GM21447 (cell line): ENCODE results near the gene PAX2.

Experiments used
- ATAC-seq: cut with Tn5 transposase; IDR thresholded peaks from one replicate; pipeline ENCODE4 v1.9.1; 2021; ENCODE audit not compliant: unreplicated experiment

Gene PAX2

GRCh38 chr10:100738055-100738827 is 7.1 kb upstream of the PAX2 start:
- no peak for ATAC-seq

- ATAC-seq: no peak
These were observed 5.6 kb upstream of the PAX2 start for GRCh38 chr10:100739517-100740368.

GRCh38 chr10:100740476-100741377 is 4.7 kb upstream of the PAX2 start:
- ATAC-seq: no peak

GRCh38 chr10:100741378-100742075 is 3.9 kb upstream of the PAX2 start:
- no peak for ATAC-seq

- ATAC-seq: no peak
These were observed 3.2 kb upstream of the PAX2 start for GRCh38 chr10:100742076-100742771.

DNA sequence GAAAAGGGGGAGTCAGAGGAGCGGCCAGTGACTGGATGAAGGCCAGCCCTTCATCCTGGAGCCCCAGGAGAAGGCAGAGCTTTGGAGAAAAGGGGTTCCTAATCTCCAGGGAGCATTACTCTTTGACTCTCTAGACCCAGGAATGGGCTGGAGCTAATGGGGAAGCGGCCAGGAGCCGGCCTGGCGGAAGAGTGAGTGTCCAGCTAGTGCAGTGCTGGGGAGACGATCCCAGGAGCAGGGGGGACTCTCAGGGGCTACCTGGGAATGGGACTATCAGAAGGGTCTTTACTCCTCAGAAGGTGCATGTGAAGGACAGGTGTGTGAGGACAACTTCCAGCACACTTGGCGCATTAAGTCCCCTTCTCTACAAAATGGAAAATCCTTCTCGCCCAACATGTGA is 2.4 kb upstream of the PAX2 start:
- ATAC-seq: no peak

DNA sequence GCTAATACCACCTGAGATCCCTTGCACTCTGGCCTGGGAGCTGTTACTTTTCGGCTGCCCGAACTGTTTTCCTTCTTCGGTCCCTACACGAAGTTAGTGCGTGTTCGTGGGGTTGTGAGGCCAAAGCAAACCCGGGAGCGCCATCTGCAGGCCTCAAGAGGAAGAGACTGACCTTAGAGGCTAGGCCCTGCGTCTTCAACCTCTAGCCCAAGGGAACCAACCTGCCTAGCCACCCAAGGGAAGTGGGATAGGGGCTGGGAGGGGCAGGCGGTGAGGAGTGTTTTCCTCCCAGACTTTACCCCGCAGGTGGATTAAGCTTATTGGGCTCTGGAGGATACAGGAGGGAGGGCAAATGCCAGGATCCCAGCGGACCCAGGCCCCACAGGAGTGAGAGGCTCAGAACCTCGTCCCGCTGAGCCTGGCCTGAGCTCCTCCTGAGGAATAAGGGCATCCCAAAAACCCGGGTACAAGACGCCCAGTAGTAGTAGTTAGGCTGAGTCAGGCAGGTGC is 1.7 kb upstream of the PAX2 start:
- ATAC-seq: no peak

DNA sequence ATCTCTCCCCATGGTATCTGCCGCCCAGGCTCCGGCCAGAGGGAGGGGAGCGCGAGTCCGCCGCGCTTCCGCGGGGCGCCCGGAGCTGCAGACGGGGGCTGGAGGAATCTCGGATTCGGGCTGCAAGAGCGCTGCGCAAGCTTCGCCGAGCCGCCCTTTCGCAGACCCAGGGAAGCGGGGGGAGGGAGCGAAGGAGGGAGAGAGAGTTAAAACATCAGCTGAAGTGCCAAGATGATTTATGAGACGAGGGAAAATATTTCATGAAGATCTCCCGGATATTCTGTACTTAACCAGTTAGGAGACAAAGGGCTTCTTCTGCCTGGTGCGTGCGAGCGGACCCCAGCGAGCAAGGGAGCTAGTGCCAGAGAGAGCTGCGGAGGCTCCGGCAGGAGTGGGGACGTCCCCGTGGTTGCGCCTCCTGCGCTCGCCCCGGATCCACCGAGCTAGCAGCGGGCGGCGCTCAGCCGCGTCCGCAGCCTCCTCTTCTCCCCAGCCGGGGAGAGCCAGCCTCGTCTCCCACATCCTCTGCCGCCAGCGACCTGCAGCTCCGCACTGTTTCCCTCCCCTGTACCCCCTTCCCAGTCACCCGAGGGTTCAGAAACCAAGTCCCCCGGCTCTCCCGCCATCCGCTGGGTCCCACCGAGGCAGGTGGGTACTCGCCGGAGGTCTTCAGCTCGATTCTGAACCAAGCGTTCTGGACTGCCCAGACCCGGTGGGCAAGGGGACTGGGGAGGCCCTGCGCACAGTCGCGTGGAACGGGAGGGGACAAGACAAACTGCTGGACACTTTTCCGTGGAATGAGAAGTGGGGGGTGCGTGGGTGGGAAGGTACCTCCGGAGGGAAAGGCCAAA is 1.0 kb upstream of the PAX2 start:
- no peak for ATAC-seq

- ATAC-seq: no peak
These were observed 751 bp downstream of the PAX2 start for GRCh38 chr10:100745882-100746783.

DNA sequence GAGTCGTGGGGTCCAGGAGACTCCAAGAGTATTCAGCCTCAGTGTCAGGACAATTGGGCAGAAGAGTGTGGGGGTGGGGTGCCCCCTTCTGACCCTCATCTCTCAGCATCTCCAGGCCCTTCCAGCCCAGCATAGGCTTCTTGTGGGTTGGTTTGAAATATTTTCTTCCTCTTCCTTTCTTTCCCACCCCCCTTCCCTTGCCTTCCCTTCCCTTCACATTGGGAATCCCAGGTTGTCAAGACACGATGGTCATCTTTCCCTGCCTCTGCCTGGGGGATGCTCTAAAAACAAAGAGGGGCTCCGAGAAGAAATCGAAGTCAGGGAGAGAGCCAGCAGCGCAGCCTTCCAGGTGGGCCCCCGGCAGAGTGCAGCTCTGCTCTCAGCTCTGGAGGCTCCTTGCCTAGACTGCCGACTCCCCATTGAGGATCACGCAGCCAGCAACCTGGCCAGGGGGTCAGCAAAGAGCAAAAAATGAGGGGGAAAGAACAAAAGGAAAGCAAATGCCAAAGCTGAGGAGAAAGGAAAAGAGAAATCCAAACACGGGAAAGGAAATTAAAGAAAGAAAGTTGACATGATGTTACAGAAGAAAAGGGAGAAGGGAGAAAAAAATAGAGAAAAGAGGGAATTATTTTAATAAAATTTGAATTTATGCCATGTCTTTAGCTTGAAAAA is 1.5 kb downstream of the PAX2 start:
- no peak for ATAC-seq

- no peak for ATAC-seq
These were observed 2.3 kb downstream of the PAX2 start for GRCh38 chr10:100747456-100748230.

DNA sequence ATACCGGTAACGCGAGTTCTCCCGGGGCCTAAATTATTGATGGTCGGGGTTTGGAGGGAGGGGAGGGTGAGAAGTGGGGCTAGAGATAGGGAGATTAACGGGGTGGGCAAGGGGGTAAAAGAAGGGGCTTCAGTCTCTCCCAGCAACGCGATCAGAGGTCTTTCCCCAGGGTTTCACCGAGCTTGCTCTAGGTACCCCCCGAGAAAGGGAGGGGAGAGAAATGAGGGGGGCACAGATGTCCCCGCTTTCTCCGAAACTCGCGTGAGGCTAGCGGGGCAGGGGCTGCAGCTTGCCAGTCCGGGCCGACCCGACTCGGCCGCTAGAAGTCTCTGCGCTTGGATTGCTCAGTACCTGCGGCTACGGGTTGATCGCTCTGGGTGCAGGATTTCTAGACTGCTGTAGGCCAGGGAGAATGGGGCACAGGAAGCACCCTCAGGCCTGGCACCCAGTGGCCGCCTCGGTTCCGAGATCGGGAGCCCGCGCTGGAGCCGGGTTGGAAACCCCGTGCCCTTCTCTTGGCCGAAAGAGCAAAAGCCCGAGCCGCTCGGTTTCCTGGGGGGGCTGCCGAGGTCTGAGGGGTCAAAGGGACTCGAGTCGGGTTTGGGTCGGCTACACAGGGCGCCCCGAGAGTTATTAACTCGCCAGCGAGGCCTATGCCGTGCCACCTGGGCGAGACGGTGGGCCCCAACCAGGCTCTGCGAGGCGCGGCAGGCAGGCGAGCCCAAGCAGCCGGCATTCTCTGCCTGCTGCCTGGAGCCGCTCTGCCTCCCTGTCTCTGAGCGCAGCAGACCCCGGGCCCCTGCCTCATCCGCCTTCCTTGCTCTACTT is 3.1 kb downstream of the PAX2 start:
- ATAC-seq: no peak

DNA sequence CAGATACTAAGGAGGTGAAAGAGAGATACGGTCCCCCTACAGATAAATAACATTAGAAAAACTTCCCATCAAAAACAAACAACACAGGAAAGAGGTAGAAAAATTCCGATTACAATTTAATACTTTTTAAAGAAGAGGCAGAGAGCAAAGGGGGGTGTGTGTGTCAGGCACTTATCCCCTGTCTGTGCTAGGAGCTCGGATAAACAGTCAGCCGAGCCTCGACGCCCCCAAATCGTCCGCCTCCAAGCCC is 3.6 kb downstream of the PAX2 start:
- no peak for ATAC-seq

GRCh38 chr10:100749309-100750217 is 4.2 kb downstream of the PAX2 start:
- no peak for ATAC-seq
